ENCODE data around the gene PRKAR2A. TPM values are rescaled to one million over a fixed set of nuclear protein-coding genes. Genes with fewer than 3 reads are reported as not detected.
"Not testable (repeated sequence)": the region's sequence is repeated elsewhere in the genome, so short reads cannot be mapped to it uniquely, and the experiment has no call there.

Gene PRKAR2A
- total RNA-seq, 1 experiment from 2014 or later = 51.5 TPM

DNA sequence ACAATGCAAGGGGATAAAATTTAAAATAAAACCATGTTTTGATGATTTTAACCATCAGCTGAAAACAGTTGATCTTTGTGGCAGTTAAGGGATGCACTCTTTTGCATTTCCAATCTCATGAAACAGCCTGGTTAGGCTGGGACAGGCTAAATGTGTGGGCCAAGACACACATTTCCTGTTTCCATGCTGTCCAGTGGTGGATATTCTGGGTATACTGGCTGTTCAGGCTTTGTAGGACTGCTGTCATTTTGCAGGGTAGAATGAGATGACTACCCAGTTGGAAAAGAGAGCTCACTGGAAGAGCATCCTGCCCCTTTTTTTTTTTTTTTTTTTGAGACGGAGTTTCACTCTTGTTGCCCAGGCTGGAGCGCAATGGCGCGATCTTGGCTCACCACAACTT is 88.6 kb downstream of the PRKAR2A start:
- Histone ChIP-seq H3K4me2 (ENCODE audit: low read depth, low read length, poor library complexity, severe bottlenecking) (no peak overlapping the region), H3K4me1 (ENCODE audit: low read length) (no peaks in the 10 kb centered on the region), H3K4me3 (ENCODE audit: low read length) (no peak overlapping the region), H3K9ac (ENCODE audit: low read length) (no peak overlapping the region), H3K27ac (ENCODE audit: low read length) (no peak overlapping the region), H2AFZ (ENCODE audit: low read length) (no peak overlapping the region), H3K9me3 (ENCODE audit: low read length) (no peaks in the 10 kb centered on the region), H3K9me2 (replicated peaks; ENCODE audit: insufficient read depth, low read length) (no peaks in the 10 kb centered on the region), H4K20me1 (ENCODE audit: insufficient read depth, low read depth, low read length) (no peaks in the 10 kb centered on the region), H3K27me3 (ENCODE audit: low read length) (no peaks in the 10 kb centered on the region), H3K79me2 (ENCODE audit: low read length) (no peaks in the 10 kb centered on the region), H3K36me3 (ENCODE audit: insufficient read depth, low read length) (peaks cover 11% of the 10 kb centered on the region; the same call in 1 of the 2 replicates)
- no peak for DNase-seq

GRCh38 chr3:48756640-48757039 is 91.0 kb downstream of the PRKAR2A start:
- no peak for DNase-seq
- Histone ChIP-seq H3K4me1 (ENCODE audit: low read length) (no peaks in the 10 kb centered on the region), H3K36me3 (ENCODE audit: insufficient read depth, low read length) (peaks cover 13% of the 10 kb centered on the region; the same call in 1 of the 2 replicates), H3K27me3 (ENCODE audit: low read length) (no peaks in the 10 kb centered on the region), H3K4me2 (ENCODE audit: low read depth, low read length, poor library complexity, severe bottlenecking) (no peak overlapping the region), H4K20me1 (ENCODE audit: insufficient read depth, low read depth, low read length) (no peaks in the 10 kb centered on the region), H3K9me2 (replicated peaks; ENCODE audit: insufficient read depth, low read length) (no peaks in the 10 kb centered on the region), H3K9me3 (ENCODE audit: low read length) (no peaks in the 10 kb centered on the region), H3K27ac (ENCODE audit: low read length) (no peak overlapping the region), H3K4me3 (ENCODE audit: low read length) (no peak overlapping the region), H3K9ac (ENCODE audit: low read length) (no peak overlapping the region), H3K79me2 (ENCODE audit: low read length) (no peaks in the 10 kb centered on the region), H2AFZ (ENCODE audit: low read length) (no peak overlapping the region)

GRCh38 chr3:48750856-48751255 is 96.8 kb downstream of the PRKAR2A start:
- H3K4me3 ChIP-seq (ENCODE audit: low read length) = no peak overlapping the region
- H3K4me2 ChIP-seq (ENCODE audit: low read depth, low read length, poor library complexity, severe bottlenecking) = no peak overlapping the region
- H3K79me2 ChIP-seq (ENCODE audit: low read length) = no peaks in the 10 kb centered on the region
- no peak for DNase-seq
- peaks cover 14% of the 10 kb centered on the region; the same call in 1 of the 2 replicates for H3K36me3 ChIP-seq (ENCODE audit: insufficient read depth, low read length)
- H2AFZ ChIP-seq (ENCODE audit: low read length) = no peak overlapping the region
- H3K9ac ChIP-seq (ENCODE audit: low read length) = no peak overlapping the region
- H3K9me2 ChIP-seq (replicated peaks; ENCODE audit: insufficient read depth, low read length) = no peaks in the 10 kb centered on the region
- no peaks in the 10 kb centered on the region for H3K4me1 ChIP-seq (ENCODE audit: low read length)
- H3K27me3 ChIP-seq (ENCODE audit: low read length) = no peaks in the 10 kb centered on the region
- H4K20me1 ChIP-seq (ENCODE audit: insufficient read depth, low read depth, low read length) = no peaks in the 10 kb centered on the region
- H3K27ac ChIP-seq (ENCODE audit: low read length) = no peak overlapping the region
- no peaks in the 10 kb centered on the region for H3K9me3 ChIP-seq (ENCODE audit: low read length)

DNA sequence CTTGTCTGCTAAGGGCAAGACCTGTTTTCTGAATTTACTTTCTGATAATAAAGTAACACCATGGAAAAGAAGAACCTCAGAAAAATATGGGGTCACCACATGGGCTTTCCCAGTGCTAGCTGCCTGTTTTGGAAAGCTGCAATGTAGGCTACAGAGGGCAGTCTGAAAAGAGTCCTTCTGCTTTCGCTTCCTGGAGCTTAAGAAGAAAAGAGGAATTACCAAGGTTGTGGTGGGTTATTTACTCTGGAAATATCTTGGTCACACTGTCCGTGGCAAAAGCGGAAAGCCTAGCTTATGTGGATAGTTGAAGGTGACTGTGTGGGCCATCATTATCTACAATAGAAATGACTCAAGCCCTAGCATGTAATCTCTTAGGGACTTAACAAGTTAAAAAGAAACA is 98.9 kb downstream of the PRKAR2A start:
- no peaks in the 10 kb centered on the region for H3K79me2 ChIP-seq (ENCODE audit: low read length)

GRCh38 chr3:48747706-48748105 is 100.0 kb downstream of the PRKAR2A start:
- Histone ChIP-seq H3K27ac (ENCODE audit: low read length) (no peak overlapping the region), H3K9ac (ENCODE audit: low read length) (no peak overlapping the region), H3K4me3 (ENCODE audit: low read length) (no peak overlapping the region), H3K4me1 (ENCODE audit: low read length) (no peaks in the 10 kb centered on the region), H3K79me2 (ENCODE audit: low read length) (no peaks in the 10 kb centered on the region), H2AFZ (ENCODE audit: low read length) (no peak overlapping the region), H3K27me3 (ENCODE audit: low read length) (no peaks in the 10 kb centered on the region), H3K9me2 (replicated peaks; ENCODE audit: insufficient read depth, low read length) (no peaks in the 10 kb centered on the region), H3K36me3 (ENCODE audit: insufficient read depth, low read length) (peaks cover 16% of the 10 kb centered on the region; the same call in 1 of the 2 replicates), H4K20me1 (ENCODE audit: insufficient read depth, low read depth, low read length) (no peaks in the 10 kb centered on the region), H3K4me2 (ENCODE audit: low read depth, low read length, poor library complexity, severe bottlenecking) (no peak overlapping the region), H3K9me3 (ENCODE audit: low read length) (no peaks in the 10 kb centered on the region)
- no peak for DNase-seq

More for the DNA sequence above, 98.9 kb downstream of the PRKAR2A start:
- Histone ChIP-seq H4K20me1 (ENCODE audit: insufficient read depth, low read depth, low read length) (no peaks in the 10 kb centered on the region), H3K4me2 (ENCODE audit: low read depth, low read length, poor library complexity, severe bottlenecking) (no peak overlapping the region), H3K9ac (ENCODE audit: low read length) (no peak overlapping the region), H3K9me3 (ENCODE audit: low read length) (no peaks in the 10 kb centered on the region), H3K4me3 (ENCODE audit: low read length) (no peak overlapping the region), H3K27me3 (ENCODE audit: low read length) (no peaks in the 10 kb centered on the region), H3K27ac (ENCODE audit: low read length) (no peak overlapping the region), H3K36me3 (ENCODE audit: insufficient read depth, low read length) (peaks cover 16% of the 10 kb centered on the region; the same call in 1 of the 2 replicates), H3K9me2 (replicated peaks; ENCODE audit: insufficient read depth, low read length) (no peaks in the 10 kb centered on the region), H3K4me1 (ENCODE audit: low read length) (no peaks in the 10 kb centered on the region), H2AFZ (ENCODE audit: low read length) (no peak overlapping the region)
- DNase-seq = no peak

GRCh38 chr3:48747015-48747615 is 100.6 kb downstream of the PRKAR2A start:
- H4K20me1 ChIP-seq (ENCODE audit: insufficient read depth, low read depth, low read length) = no peaks in the 10 kb centered on the region
- H3K36me3 ChIP-seq (ENCODE audit: insufficient read depth, low read length) = peaks cover 16% of the 10 kb centered on the region; the same call in 1 of the 2 replicates
- H2AFZ ChIP-seq (ENCODE audit: low read length) = no peak overlapping the region
- H3K9me3 ChIP-seq (ENCODE audit: low read length) = no peaks in the 10 kb centered on the region
- H3K79me2 ChIP-seq (ENCODE audit: low read length) = no peaks in the 10 kb centered on the region
- H3K4me2 ChIP-seq (ENCODE audit: low read depth, low read length, poor library complexity, severe bottlenecking) = no peak overlapping the region
- H3K27me3 ChIP-seq (ENCODE audit: low read length) = no peaks in the 10 kb centered on the region
- DNase-seq = no peak
- no peak overlapping the region for H3K27ac ChIP-seq (ENCODE audit: low read length)
- no peak overlapping the region for H3K4me3 ChIP-seq (ENCODE audit: low read length)
- no peaks in the 10 kb centered on the region for H3K4me1 ChIP-seq (ENCODE audit: low read length)
- no peaks in the 10 kb centered on the region for H3K9me2 ChIP-seq (replicated peaks; ENCODE audit: insufficient read depth, low read length)
- H3K9ac ChIP-seq (ENCODE audit: low read length) = no peak overlapping the region

GRCh38 chr3:48743773-48744172 is 103.9 kb downstream of the PRKAR2A start:
- no peaks in the 10 kb centered on the region for H3K27me3 ChIP-seq (ENCODE audit: low read length)
- H3K27ac ChIP-seq (ENCODE audit: low read length) = no peak overlapping the region
- peaks cover 14% of the 10 kb centered on the region for H3K4me1 ChIP-seq (ENCODE audit: low read length)
- no peak overlapping the region for H3K9ac ChIP-seq (ENCODE audit: low read length)
- no peaks in the 10 kb centered on the region for H4K20me1 ChIP-seq (ENCODE audit: insufficient read depth, low read depth, low read length)
- H3K9me2 ChIP-seq (replicated peaks; ENCODE audit: insufficient read depth, low read length) = no peaks in the 10 kb centered on the region
- no peak overlapping the region for H2AFZ ChIP-seq (ENCODE audit: low read length)
- no peaks in the 10 kb centered on the region for H3K9me3 ChIP-seq (ENCODE audit: low read length)
- no peak overlapping the region for H3K4me2 ChIP-seq (ENCODE audit: low read depth, low read length, poor library complexity, severe bottlenecking)
- H3K79me2 ChIP-seq (ENCODE audit: low read length) = no peaks in the 10 kb centered on the region
- H3K4me3 ChIP-seq (ENCODE audit: low read length) = no peak overlapping the region
- peaks cover 8% of the 10 kb centered on the region; the same call in 1 of the 2 replicates for H3K36me3 ChIP-seq (ENCODE audit: insufficient read depth, low read length)
- DNase-seq = no peak

DNA sequence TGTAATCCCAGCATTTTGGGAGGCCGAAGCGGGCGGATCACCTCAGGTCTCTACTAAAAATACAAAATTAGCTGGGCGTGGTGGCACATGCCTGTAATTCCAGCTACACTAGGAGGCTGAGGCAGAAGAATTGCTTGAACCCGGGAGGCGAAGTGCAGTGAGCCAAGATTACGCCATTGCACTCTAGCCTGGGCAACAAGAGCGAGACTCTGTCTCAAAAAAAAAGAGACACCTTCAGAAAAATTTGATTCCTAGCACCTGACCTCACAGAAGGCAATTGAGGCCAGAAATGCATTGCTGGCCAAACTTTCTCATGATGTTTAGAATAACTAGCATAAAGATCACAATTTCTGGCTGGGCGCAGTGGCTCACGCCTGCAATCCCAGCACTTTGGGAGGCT is 106.4 kb downstream of the PRKAR2A start:
- not testable (repeated sequence) for H2AFZ ChIP-seq (ENCODE audit: low read length); H3K4me3 ChIP-seq (ENCODE audit: low read length); H3K9me3 ChIP-seq (ENCODE audit: low read length); H3K36me3 ChIP-seq (ENCODE audit: insufficient read depth, low read length); H3K27ac ChIP-seq (ENCODE audit: low read length); H3K9ac ChIP-seq (ENCODE audit: low read length); H3K27me3 ChIP-seq (ENCODE audit: low read length); H4K20me1 ChIP-seq (ENCODE audit: insufficient read depth, low read depth, low read length); H3K4me2 ChIP-seq (ENCODE audit: low read depth, low read length, poor library complexity, severe bottlenecking); H3K9me2 ChIP-seq (replicated peaks; ENCODE audit: insufficient read depth, low read length); H3K79me2 ChIP-seq (ENCODE audit: low read length); DNase-seq
- peaks cover 14% of the 10 kb centered on the region for H3K4me1 ChIP-seq (ENCODE audit: low read length)

Data from Karpas-422 (cell line).